Transverse colon (tissue), 4 donors: ENCODE results near the gene COX7C. TPM values are rescaled to one million over a fixed set of nuclear protein-coding genes. Genes with fewer than 3 reads are reported as not detected.
"Not testable (repeated sequence)": the region's sequence is repeated elsewhere in the genome, so short reads cannot be mapped to it uniquely, and the experiment has no call there.

Source experiments
- DNase-seq: peaks from one replicate; pipeline ENCODE4 v3.0.0-alpha.2; 2019
- H3K27ac ChIP-seq, 4 donors: fragments of 200-600 bp; sonication (generic); 2 replicates each; pipeline ENCODE4 v1.5.1; 2016 to 2018; ENCODE audit warnings: inconsistent platforms in 4 of 4
- H3K27me3 ChIP-seq: fragments of 200-600 bp; sonication (generic); 2 replicates; pipeline ENCODE4 v1.5.1; 2017; ENCODE audit warnings: inconsistent platforms
- H3K36me3 ChIP-seq, 4 donors: fragments of 200-600 bp; sonication (generic); 2 replicates each; pipeline ENCODE4 v1.5.1; 2017 to 2019; ENCODE audit warnings: inconsistent platforms in 4 of 4
- H3K4me1 ChIP-seq, 4 donors: fragments of 200-600 bp; sonication (generic); 2 replicates each; pipeline ENCODE4 v1.5.1; 2017 to 2020; ENCODE audit warnings: inconsistent platforms in 4 of 4
- H3K4me3 ChIP-seq, 4 donors: fragments of 200-600 bp; sonication (generic); 1 replicate in 1 of 4; 2 replicates in 3 of 4; pipeline versions ENCODE4 v1.5.1 to v1.6.1; 2017 to 2019; ENCODE audit warnings: inconsistent platforms in 4 of 4
- H3K9me3 ChIP-seq, 2 donors: fragments of 200-600 bp; sonication (generic); 2 replicates each; pipeline ENCODE4 v1.5.1; 2017 to 2019; ENCODE audit warnings: inconsistent platforms in 2 of 2
- CTCF ChIP-seq, 5 experiments: fragments of 200-600 bp in 3 of 5; fragments of 450-650 bp in 2 of 5; sonication (generic) in 3 of 5; IDR thresholded peaks; 1 replicate in 2 of 5; 2 replicates in 3 of 5; pipeline ENCODE4 v1.5.1; 2016 to 2017; ENCODE audit warnings: antibody characterized with exemption in 5 of 5, inconsistent platforms in 3 of 5, mild to moderate bottlenecking in 2 of 5, moderate library complexity in 1 of 5
- EP300 ChIP-seq: sonication (generic); formaldehyde crosslinking; IDR thresholded peaks from one replicate; pipeline ENCODE4 v1.6.1; 2017; ENCODE audit warnings: antibody characterized with exemption, low read depth
- POLR2A ChIP-seq: fragments of 450-650 bp; IDR thresholded peaks from one replicate; pipeline ENCODE4 v1.6.1; 2016; ENCODE audit warnings: antibody characterized with exemption, mild to moderate bottlenecking, moderate library complexity
- POLR2AphosphoS5 ChIP-seq, 3 donors: sonication (generic); formaldehyde crosslinking; IDR thresholded peaks; one replicate each; pipeline ENCODE4 v1.6.1; 2016; ENCODE audit warnings: antibody characterized with exemption in 3 of 3
- WGBS, 2 donors: methylation state at CpG; one replicate each; pipeline ENCODE4 v1.1.5; 2018; ENCODE audit warnings: low coverage in 1 of 2; 5-methylcytosine and 5-hydroxymethylcytosine counted together
- in situ Hi-C, 4 donors: fragments of 200-750 bp; cut with MboI; loops; one replicate each; pipeline versions ENCODE4 v1.15.0 to v1.15.1; 2017; ENCODE audit warnings: low sequenced_read_pairs in 3 of 4, low pct_ligation_motif_present in 1 of 4, low pct_unique_long_range_greater_than_20kb in 1 of 4
- intact Hi-C: fragments of 100-400 bp; cut with DNase I; formaldehyde crosslinking; loops from one replicate; pipeline ENCODE4 v1.15.1; 2023; ENCODE audit warnings: low total_unique reads
- total RNA-seq, 4 donors: library from RNA; depleted of rRNA; stranded (reverse); fragments of >200 nt; gene quantifications; one replicate each; pipeline ENCODE4 v1.1.0, GENCODE V29; 2016

COX7C gene
- total RNA-seq, 4 donors from 2014 or later = 329 to 677 (median 411) TPM

- no peaks in the 10 kb centered on the region for H3K4me1 ChIP-seq
- no peaks in the 10 kb centered on the region for H3K27me3 ChIP-seq
- in situ Hi-C loops = no loop called here
- TF ChIP-seq POLR2A = no peak
- no peak for TF ChIP-seq EP300
- TF ChIP-seq CTCF (IDR thresholded peaks at IDR 0.05) = no peak
- TF ChIP-seq POLR2AphosphoS5 (IDR thresholded peaks at IDR 0.05) = no peak
- no peaks in the 10 kb centered on the region for H3K36me3 ChIP-seq
- H3K9me3 ChIP-seq = no peaks in the 10 kb centered on the region
- WGBS, 2 donors = 91 to 96% methylated on average over 1 of the region's 1 CpG
- H3K4me3 ChIP-seq = no peak overlapping the region
- no peak for DNase-seq
- H3K27ac ChIP-seq = no peak overlapping the region
- intact Hi-C loops = no loop called here
Observed at GRCh38 chr5:86646671-86647070, 28.9 kb downstream of the COX7C start.

- no peaks in the 10 kb centered on the region for H3K9me3 ChIP-seq
- no peak for DNase-seq
- in situ Hi-C loops = no loop called here
- no peak overlapping the region for H3K27ac ChIP-seq
- H3K4me3 ChIP-seq = no peak overlapping the region
- H3K36me3 ChIP-seq = no peaks in the 10 kb centered on the region
- intact Hi-C loops = no loop called here
- 24 to 54% methylated on average over 3 of the region's 3 CpGs for WGBS, 2 donors
- H3K4me1 ChIP-seq = no peaks in the 10 kb centered on the region
- TF ChIP-seq POLR2AphosphoS5 (IDR thresholded peaks at IDR 0.05) (no peak), CTCF (IDR thresholded peaks at IDR 0.05) (no peak), EP300 (no peak), POLR2A (no peak)
- H3K27me3 ChIP-seq = no peaks in the 10 kb centered on the region
Observed at GRCh38 chr5:86649832-86650505, 32.2 kb downstream of the COX7C start.

GRCh38 chr5:86660771-86661170, 43.0 kb downstream of the COX7C start:
- H3K4me3 ChIP-seq, intact Hi-C loops, in situ Hi-C loops, H3K36me3 ChIP-seq, H3K27ac ChIP-seq, H3K4me1 ChIP-seq, H3K27me3 ChIP-seq, DNase-seq, H3K9me3 ChIP-seq: not testable (repeated sequence)
- WGBS, 2 donors = 61 to 65% methylated on average over 2 of the region's 2 CpGs

GRCh38 chr5:86664173-86664572, 46.4 kb downstream of the COX7C start:
- H3K4me3 ChIP-seq = no peak overlapping the region
- H3K4me1 ChIP-seq = no peaks in the 10 kb centered on the region
- 86 to 100% methylated on average over 2 of the region's 2 CpGs for WGBS, 2 donors
- H3K27ac ChIP-seq = no peak overlapping the region
- DNase-seq = no peak
- TF ChIP-seq CTCF (IDR thresholded peaks at IDR 0.05) = no peak
- TF ChIP-seq EP300 = no peak
- no peak for TF ChIP-seq POLR2A
- no peak for TF ChIP-seq POLR2AphosphoS5 (IDR thresholded peaks at IDR 0.05)
- H3K27me3 ChIP-seq = no peaks in the 10 kb centered on the region
- in situ Hi-C loops (no loop called here), intact Hi-C loops (no loop called here)
- no peaks in the 10 kb centered on the region for H3K9me3 ChIP-seq
- H3K36me3 ChIP-seq = no peaks in the 10 kb centered on the region
